Peyer's patch (tissue), 4 donors: ENCODE data around the gene ACTL7A.

Experiments used
- POLR2A ChIP-seq, 2 donors: fragments of 450-650 bp; IDR thresholded peaks; one replicate each; pipeline ENCODE4 v1.5.1; 2017; ENCODE audit warnings: antibody characterized with exemption in 2 of 2, mild to moderate bottlenecking in 2 of 2, moderate library complexity in 2 of 2
- TF ChIP-seq, protein P1 (sequence below), 6 experiments: fragments of 450-650 bp in 4 of 6; fragments of 200-600 bp in 2 of 6; sonication (generic) in 1 of 6; IDR thresholded peaks; one replicate each; pipeline ENCODE4 v1.5.1; 2017 to 2019; ENCODE audit warnings: antibody characterized with exemption in 6 of 6, mild to moderate bottlenecking in 3 of 6, moderate library complexity in 1 of 6

DNA sequence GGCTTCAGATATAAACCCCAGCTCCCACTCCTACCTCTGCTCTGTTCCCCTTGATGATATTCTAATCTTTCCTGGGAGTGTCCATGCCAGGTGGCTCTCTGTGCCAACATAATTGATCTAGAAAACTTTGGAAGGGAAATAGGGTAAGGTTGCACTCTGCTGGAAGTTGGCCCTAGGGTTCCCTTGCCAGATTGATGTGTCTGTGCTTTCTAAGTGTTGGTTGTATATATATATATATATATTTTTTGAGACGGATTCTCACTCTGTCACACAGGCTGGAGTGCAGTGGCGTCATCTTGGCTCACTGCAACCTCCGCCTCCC is 29.9 kb upstream of the ACTL7A start:
- TF ChIP-seq, protein P1, sequence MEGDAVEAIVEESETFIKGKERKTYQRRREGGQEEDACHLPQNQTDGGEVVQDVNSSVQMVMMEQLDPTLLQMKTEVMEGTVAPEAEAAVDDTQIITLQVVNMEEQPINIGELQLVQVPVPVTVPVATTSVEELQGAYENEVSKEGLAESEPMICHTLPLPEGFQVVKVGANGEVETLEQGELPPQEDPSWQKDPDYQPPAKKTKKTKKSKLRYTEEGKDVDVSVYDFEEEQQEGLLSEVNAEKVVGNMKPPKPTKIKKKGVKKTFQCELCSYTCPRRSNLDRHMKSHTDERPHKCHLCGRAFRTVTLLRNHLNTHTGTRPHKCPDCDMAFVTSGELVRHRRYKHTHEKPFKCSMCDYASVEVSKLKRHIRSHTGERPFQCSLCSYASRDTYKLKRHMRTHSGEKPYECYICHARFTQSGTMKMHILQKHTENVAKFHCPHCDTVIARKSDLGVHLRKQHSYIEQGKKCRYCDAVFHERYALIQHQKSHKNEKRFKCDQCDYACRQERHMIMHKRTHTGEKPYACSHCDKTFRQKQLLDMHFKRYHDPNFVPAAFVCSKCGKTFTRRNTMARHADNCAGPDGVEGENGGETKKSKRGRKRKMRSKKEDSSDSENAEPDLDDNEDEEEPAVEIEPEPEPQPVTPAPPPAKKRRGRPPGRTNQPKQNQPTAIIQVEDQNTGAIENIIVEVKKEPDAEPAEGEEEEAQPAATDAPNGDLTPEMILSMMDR (IDR thresholded peaks at IDR 0.05): no peak
- TF ChIP-seq POLR2A (IDR thresholded peaks at IDR 0.05): no peak
